ENCODE data around the gene FBXO45.

DNA sequence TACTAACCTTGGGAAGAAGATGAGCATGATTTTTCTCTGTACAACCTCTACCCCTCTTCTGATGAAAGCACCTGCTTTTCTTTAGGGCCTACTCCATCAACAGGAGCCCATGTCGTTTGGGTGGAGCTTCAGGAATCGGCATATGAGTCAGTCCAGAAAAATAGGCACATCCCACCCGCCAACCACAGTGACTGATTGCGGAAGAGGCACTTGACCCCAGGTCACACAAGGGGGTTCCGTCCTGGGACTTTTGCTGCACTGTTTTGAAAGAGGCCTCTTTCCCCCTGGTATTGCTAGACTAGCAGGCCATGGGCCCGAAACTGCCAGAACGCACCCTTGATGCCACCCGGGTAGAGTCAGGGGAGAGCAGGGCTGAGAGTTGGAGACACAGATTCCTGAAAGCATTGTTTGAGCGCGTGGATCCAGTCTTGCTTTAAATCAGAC is 51.7 kb downstream of the FBXO45 start:
- TF ChIP-seq, protein P1, sequence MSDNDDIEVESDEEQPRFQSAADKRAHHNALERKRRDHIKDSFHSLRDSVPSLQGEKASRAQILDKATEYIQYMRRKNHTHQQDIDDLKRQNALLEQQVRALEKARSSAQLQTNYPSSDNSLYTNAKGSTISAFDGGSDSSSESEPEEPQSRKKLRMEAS (IDR thresholded peaks at IDR 0.05), result no peak
- TF ChIP-seq, protein P2, sequence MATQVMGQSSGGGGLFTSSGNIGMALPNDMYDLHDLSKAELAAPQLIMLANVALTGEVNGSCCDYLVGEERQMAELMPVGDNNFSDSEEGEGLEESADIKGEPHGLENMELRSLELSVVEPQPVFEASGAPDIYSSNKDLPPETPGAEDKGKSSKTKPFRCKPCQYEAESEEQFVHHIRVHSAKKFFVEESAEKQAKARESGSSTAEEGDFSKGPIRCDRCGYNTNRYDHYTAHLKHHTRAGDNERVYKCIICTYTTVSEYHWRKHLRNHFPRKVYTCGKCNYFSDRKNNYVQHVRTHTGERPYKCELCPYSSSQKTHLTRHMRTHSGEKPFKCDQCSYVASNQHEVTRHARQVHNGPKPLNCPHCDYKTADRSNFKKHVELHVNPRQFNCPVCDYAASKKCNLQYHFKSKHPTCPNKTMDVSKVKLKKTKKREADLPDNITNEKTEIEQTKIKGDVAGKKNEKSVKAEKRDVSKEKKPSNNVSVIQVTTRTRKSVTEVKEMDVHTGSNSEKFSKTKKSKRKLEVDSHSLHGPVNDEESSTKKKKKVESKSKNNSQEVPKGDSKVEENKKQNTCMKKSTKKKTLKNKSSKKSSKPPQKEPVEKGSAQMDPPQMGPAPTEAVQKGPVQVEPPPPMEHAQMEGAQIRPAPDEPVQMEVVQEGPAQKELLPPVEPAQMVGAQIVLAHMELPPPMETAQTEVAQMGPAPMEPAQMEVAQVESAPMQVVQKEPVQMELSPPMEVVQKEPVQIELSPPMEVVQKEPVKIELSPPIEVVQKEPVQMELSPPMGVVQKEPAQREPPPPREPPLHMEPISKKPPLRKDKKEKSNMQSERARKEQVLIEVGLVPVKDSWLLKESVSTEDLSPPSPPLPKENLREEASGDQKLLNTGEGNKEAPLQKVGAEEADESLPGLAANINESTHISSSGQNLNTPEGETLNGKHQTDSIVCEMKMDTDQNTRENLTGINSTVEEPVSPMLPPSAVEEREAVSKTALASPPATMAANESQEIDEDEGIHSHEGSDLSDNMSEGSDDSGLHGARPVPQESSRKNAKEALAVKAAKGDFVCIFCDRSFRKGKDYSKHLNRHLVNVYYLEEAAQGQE (IDR thresholded peaks at IDR 0.05; ENCODE audit: low read depth), result no peak
- TF ChIP-seq TCF12 (IDR thresholded peaks at IDR 0.05; ENCODE audit: low read depth), result no peak
- TF ChIP-seq RAD21 (IDR thresholded peaks at IDR 0.05; ENCODE audit: low read depth), result no peak
- TF ChIP-seq EP300 (IDR thresholded peaks at IDR 0.05; ENCODE audit: borderline replicate concordance), result no peak
- no peak for TF ChIP-seq TAF1 (IDR thresholded peaks at IDR 0.05; ENCODE audit: low read depth)
- no peak for TF ChIP-seq CEBPB (IDR thresholded peaks at IDR 0.05)
- TF ChIP-seq TEAD4 (IDR thresholded peaks at IDR 0.05), result no peak
- TF ChIP-seq ZBTB7A (IDR thresholded peaks at IDR 0.05; ENCODE audit: low read depth), result no peak
- TF ChIP-seq EGR1 (IDR thresholded peaks at IDR 0.05), result no peak
